Measurements from ENCODE around the gene THAP3.

THAP3 gene

GRCh38 chr1:6580593-6581409 lies 43.9 kb upstream of the THAP3 start:
- DNase-seq (ENCODE audit: extremely low read depth, low read depth): no peak
- TF ChIP-seq CTCF (IDR thresholded peaks at IDR 0.05; ENCODE audit: low read depth, low read length): no peak; the same call in 1 of the 2 replicates

- no peak for DNase-seq (ENCODE audit: extremely low read depth, low read depth)
- TF ChIP-seq CTCF (IDR thresholded peaks at IDR 0.05; ENCODE audit: low read depth, low read length): no peak
Measured at GRCh38 chr1:6581561-6582305, 42.9 kb upstream of the THAP3 start.

GRCh38 chr1:6582370-6582769 lies 42.3 kb upstream of the THAP3 start:
- TF ChIP-seq CTCF (IDR thresholded peaks at IDR 0.05; ENCODE audit: low read depth, low read length): no peak

GRCh38 chr1:6584126-6585080 lies 40.3 kb upstream of the THAP3 start:
- no peak for TF ChIP-seq CTCF (IDR thresholded peaks at IDR 0.05; ENCODE audit: low read depth, low read length)
- DNase-seq (ENCODE audit: extremely low read depth, low read depth): no peak

More at GRCh38 chr1:6582370-6582769, 42.3 kb upstream of the THAP3 start:
- DNase-seq (ENCODE audit: extremely low read depth, low read depth): no peak

GRCh38 chr1:6585081-6585722 lies 39.5 kb upstream of the THAP3 start:
- TF ChIP-seq CTCF (IDR thresholded peaks at IDR 0.05; ENCODE audit: low read depth, low read length): no peak
- DNase-seq (ENCODE audit: extremely low read depth, low read depth): no peak

GRCh38 chr1:6585841-6586240 lies 38.8 kb upstream of the THAP3 start:
- no peak for DNase-seq (ENCODE audit: extremely low read depth, low read depth)
- no peak for TF ChIP-seq CTCF (IDR thresholded peaks at IDR 0.05; ENCODE audit: low read depth, low read length)

Measured in AG09319 (cell line).